ENCODE results near the gene ELP2.
"Not testable (repeated sequence)": the region's sequence is repeated elsewhere in the genome, so short reads cannot be mapped to it uniquely, and the experiment has no call there.

Gene ELP2, protein sequence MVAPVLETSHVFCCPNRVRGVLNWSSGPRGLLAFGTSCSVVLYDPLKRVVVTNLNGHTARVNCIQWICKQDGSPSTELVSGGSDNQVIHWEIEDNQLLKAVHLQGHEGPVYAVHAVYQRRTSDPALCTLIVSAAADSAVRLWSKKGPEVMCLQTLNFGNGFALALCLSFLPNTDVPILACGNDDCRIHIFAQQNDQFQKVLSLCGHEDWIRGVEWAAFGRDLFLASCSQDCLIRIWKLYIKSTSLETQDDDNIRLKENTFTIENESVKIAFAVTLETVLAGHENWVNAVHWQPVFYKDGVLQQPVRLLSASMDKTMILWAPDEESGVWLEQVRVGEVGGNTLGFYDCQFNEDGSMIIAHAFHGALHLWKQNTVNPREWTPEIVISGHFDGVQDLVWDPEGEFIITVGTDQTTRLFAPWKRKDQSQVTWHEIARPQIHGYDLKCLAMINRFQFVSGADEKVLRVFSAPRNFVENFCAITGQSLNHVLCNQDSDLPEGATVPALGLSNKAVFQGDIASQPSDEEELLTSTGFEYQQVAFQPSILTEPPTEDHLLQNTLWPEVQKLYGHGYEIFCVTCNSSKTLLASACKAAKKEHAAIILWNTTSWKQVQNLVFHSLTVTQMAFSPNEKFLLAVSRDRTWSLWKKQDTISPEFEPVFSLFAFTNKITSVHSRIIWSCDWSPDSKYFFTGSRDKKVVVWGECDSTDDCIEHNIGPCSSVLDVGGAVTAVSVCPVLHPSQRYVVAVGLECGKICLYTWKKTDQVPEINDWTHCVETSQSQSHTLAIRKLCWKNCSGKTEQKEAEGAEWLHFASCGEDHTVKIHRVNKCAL

DNA sequence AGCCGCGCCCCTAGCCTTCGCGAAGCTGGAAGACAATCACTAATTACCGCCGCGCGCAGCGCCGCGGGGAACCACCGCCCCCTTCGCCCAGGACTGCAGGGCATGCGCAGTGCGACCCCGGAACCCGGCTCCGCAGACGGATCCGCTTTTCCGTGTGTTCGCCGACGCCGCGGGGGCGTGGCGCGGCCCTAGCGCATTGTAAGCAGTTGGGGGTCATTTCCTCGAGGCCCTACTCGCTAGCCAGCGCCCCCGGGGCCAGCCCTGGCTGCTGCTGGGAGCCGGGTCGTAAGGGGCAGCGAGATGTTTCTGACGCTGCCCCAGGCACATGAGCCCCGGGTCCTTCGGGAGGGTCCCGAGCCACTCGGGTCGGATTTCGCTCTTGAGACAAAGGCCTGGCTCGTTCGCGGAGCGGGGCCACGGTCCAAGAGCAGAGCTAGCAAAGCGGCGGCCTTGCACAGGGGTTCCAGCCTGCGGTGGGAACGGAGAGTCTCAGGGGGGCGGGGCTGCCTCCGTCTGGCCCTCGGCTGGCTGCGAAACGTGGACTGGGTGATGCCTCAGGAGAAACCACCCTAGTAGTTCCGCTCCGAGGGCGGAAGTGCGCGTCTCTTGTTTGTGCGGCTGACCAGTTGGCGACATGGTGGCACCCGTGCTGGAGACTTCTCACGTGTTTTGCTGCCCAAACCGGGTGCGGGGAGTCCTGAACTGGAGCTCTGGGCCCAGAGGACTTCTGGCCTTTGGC is at the start of gene ELP2, which contains the start of gene SLC39A6:
ELP2 (plus strand) TSS at position 600 of the 739 bp plus-strand sequence; CDS start at position 635, 35 bp downstream.
SLC39A6 (minus strand) TSS at position 41 of the 739 bp plus-strand sequence. CDS start 2,333 bp downstream, outside the sequence.
- DNase-seq = peak; percentile 98

DNA sequence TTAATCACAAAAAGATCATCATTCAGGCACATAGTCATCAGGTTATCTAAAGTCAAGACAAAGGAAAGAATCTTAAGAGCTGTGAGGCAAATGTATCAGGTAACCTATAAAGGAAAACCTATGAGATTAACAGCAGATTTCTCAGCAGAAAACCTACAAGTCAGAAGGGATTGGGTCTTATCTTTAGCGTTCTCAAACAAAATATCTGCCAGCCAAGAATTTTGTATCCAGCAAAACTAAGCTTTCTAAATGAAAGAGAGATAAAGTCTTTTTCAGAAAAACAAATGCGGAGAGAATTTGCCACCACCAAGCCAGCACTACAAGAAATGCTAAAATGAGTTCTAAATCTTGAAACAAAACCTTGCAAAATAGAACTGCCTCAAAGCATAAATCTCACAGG is 48.6 kb upstream of the ELP2 start:
- not testable (repeated sequence) for DNase-seq

DNA sequence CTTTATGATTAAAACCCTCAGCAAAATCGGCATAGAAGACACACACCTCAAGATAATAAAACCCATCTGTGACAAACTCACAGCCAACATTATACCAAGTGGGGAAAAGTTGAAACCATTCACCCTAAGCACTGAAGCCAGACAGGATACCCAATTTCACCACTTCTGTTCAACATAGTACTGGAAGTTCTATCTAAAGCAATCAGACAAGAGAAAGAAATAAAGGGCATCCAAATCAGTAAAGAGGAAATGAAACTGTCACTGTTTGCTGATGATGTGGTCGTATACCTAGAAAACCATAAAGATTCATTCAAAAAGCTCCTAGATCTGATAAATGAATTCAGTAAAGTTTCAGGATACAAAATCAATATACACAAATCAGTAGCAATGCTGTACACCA is 46.0 kb upstream of the ELP2 start:
- no peak for DNase-seq

GRCh38 chr18:36085195-36085594 is 44.5 kb upstream of the ELP2 start:
- DNase-seq = no peak

- DNase-seq = no peak
Observed at GRCh38 chr18:36086186-36086585, 43.5 kb upstream of the ELP2 start.

DNA sequence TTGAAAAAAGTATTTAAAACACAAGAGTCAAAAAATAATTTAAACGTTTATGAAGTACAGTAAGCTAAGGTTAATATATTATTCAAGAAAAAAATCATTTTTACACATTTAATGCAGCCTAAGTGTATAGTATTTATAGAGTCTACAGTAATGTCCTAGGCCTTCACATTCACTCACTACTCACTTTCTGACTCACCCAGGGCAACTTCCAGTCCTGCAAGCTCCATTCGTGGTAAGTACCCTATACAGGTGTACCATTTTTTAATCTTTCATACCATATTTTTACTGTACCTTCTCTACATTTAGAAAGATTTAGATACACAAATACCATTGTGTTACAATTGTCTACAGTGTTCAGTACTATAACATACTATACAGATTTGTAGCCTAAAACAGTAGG is 41.4 kb upstream of the ELP2 start:
- DNase-seq = no peak

DNA sequence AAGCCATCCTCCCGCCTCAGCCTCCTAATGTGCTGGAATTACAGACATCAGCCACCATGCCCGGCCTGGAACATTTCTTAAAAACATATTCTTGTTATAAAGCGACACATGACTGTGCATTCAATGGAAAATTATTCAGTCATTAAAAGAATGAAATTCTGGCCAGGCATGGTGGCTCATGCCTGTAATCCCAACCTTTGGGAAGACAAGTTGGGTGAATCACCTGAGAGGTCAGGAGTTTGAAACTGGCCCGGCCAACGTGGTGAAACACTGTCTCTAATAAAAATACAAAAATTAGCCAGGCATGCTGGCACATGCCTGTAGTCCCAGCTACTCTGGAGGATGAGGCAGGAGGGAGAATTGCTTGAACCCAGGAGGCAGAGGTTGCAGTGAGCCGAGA is 40.7 kb upstream of the ELP2 start:
- DNase-seq = no peak

DNA sequence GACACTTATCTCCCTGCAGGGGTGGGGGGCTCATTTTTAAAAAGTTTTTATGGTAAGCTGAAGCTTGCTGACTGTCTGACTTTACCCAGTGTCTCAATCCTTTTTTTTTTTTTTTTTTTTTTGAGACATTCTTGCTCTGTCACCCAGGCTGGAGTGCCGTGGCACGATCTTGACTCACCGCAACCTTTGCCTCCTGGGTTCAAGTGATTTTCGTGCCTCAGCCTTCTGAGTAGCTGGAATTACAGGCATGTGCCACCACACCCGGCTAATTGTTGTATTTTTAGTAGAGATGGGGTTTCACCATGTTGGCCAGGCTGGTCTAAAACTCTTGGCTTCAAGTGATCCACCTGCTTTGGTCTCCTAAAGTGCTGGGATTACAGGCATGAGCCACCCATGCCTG is 37.6 kb upstream of the ELP2 start:
- not testable (repeated sequence) for DNase-seq

GRCh38 chr18:36094431-36094830 is 35.3 kb upstream of the ELP2 start:
- no peak for DNase-seq

GRCh38 chr18:36095936-36096519 is 33.7 kb upstream of the ELP2 start:
- peak; percentile 85 for DNase-seq

DNA sequence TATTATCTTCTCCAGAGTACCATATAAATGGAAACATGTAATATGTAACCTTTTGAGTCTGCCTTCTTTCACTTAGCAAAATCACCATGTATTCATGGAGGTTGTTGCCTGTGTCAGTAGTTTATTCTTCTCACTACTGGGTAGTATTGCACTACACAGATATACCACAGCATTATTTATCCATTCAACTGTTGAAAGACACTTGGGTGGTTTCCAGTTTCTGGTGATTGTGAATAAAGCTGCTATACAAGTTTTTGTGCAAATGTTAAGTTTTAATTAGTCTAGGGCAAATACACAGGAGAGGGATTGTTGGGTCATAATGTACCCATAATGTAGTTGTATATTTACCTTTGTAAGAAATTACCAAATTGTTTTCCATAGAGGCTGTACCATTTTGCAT is 32.7 kb upstream of the ELP2 start:
- DNase-seq = no peak

GRCh38 chr18:36099311-36099710 is 30.4 kb upstream of the ELP2 start:
- no peak for DNase-seq

DNA sequence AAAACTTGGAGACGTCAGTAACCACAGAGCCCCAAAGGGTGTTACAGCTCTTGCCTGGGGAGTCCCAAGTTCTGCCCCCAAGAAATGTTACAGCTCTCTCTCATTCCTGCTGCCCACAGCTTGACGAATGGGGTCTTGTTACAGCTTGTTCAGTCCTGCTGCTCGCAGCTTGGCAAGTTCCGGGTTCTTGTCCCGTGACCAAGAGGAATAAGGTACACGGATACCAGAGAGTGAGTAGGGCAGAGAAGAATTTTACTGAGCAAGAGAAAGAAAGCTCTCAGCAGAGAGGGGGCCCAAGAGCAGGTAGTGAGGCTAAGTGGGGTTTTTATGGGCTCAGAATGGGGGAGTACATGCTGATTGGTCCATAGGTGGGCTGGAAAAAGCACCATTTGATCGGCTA is 27.8 kb upstream of the ELP2 start:
- peak; percentile 8 for DNase-seq

GRCh38 chr18:36104749-36105148 is 24.9 kb upstream of the ELP2 start:
- DNase-seq = no peak

- no peak for DNase-seq
Observed at GRCh38 chr18:36107477-36107876, 22.2 kb upstream of the ELP2 start.

- DNase-seq = no peak
Observed at GRCh38 chr18:36108196-36108595, 21.5 kb upstream of the ELP2 start.

DNA sequence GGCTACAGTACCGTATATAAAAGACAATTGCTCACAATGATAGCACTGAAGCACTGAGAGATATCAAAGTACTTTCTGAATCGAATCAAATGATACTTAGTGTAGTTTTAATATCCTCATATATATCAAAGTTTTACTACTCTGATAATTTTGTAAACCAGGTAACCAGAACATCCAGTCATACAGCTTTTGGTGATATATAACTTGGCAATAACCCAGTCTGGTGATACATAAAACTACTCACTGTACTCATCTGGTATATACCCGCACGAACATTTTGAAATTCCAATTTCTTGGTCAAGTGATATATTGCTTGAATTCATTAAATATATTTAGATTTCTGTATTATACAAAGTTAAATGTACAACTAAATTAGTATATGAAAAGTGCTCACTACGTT is 21.1 kb upstream of the ELP2 start:
- no peak for DNase-seq

GRCh38 chr18:36109737-36110136 is 20.0 kb upstream of the ELP2 start:
- no peak for DNase-seq

- no peak for DNase-seq
Observed at GRCh38 chr18:36112302-36112701, 17.4 kb upstream of the ELP2 start.

DNA sequence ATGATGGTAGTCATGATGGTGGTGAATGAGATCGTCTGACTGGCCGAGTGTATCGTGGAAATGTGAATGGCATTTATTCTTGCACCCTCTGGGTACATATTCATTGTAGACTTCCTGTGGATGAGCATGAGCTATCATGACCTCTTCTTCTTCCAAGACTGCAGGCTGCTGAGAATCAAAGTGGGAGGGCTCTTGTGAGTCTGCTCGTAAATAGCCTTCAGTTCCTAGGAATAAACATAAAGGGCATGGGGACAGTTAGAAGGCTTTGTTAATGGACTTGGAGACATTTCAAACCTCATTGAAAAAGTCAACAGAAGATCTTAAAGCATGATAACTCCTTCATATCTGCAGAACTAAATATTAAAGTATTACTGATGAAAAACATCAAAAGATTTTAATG is 15.4 kb upstream of the ELP2 start:
- no peak for DNase-seq

DNA sequence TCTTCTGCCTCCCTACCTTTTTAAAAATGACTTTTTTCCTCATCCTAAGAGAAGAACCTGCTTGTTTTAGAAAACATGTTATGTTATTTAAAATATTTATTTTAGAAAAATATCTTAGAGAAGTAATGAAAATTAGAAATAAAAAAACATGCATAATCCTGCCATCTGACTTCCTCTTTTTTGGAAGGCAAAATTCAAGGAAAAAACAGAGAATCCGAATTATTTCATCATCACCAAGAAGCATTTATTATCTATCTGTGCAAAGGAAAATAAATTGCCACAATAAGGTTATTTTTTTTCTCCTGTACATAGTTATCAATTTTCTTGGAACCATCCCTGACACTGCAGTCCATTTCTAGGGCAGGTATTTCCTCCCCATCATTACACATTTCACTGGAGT is 15.0 kb upstream of the ELP2 start:
- no peak for DNase-seq

DNA sequence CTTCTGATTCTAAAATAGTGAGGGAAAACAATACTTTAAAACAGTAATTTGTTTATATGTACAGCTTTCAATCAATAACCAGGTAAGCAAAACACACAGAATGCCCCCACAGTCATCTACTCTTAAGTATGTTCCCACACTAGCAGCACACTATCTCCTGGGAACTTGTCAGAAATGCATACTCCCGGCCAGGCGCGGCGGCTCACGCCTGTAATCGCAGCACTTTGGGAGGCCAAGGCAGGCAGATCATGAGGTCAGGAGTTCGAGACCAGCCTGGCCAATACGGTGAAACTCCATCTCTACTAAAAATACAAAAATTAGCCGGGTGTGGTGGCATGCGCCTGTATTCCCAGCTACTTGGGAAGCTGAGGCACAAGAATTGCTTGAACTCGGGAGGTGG is 12.9 kb upstream of the ELP2 start:
- DNase-seq = not testable (repeated sequence)

- peak; percentile 17 for DNase-seq
Observed at GRCh38 chr18:36120297-36120696, 9.4 kb upstream of the ELP2 start.

Data from DMS53 (cell line).